A673 (cell line): Measurements from ENCODE around the gene TEK. TPM values are rescaled to one million over a fixed set of nuclear protein-coding genes. Genes with fewer than 3 reads are reported as not detected.

Experiments
- BruUV-seq: library from RNA; stranded (reverse); fragments of 400-500 nt; replicated peaks from 2 replicates; lab custom pipeline; 2021; lab: Mats Ljungman, UMichigan
- CTCF ChIA-PET: fragments of 300-600 bp; sonication (Branson Sonifier 250); formaldehyde crosslinking; loops from one replicate; lab custom pipeline; 2022; ENCODE audit warnings: antibody characterized with exemption; lab: Charles Lee
- POLR2A ChIA-PET: fragments of 300-600 bp; sonication (Branson Sonifier 250); formaldehyde crosslinking; loops from one replicate; lab custom pipeline; 2022; ENCODE audit warnings: antibody characterized with exemption; ENCODE audit not compliant: low non-redundant PET; lab: Charles Lee
- DNase-seq: peaks from one replicate; pipeline ENCODE4 v3.0.0-alpha.2; 2015; ENCODE audit warnings: low spot score
- H3K27ac ChIP-seq: fragments of 200-600 bp; sonication (generic); 2 replicates; pipeline ENCODE4 v1.5.1; 2016; ENCODE audit warnings: mixed run types, low read depth, mild to moderate bottlenecking, mixed read lengths, antibody characterized with exemption, low read length; ENCODE audit not compliant: poor library complexity, severe bottlenecking
- H3K27me3 ChIP-seq: fragments of 200-600 bp; sonication (generic); replicated peaks from 2 replicates; pipeline ENCODE4 v1.6.1; 2017; ENCODE audit warnings: mixed run types, low read depth, mild to moderate bottlenecking, mixed read lengths, antibody characterized with exemption, low read length; ENCODE audit not compliant: insufficient read depth, poor library complexity
- H3K36me3 ChIP-seq: fragments of 200-600 bp; sonication (generic); 2 replicates; pipeline ENCODE4 v1.6.1; 2016; ENCODE audit warnings: mixed run types, mild to moderate bottlenecking, mixed read lengths, antibody characterized with exemption, low read length; ENCODE audit not compliant: insufficient read depth, poor library complexity, severe bottlenecking
- H3K4me1 ChIP-seq: fragments of 200-600 bp; sonication (generic); 2 replicates; pipeline ENCODE4 v1.6.1; 2017; ENCODE audit warnings: mixed run types, mild to moderate bottlenecking, mixed read lengths, antibody characterized with exemption, low read length; ENCODE audit not compliant: insufficient read depth, poor library complexity, severe bottlenecking
- H3K4me3 ChIP-seq: fragments of 200-600 bp; sonication (generic); 2 replicates; pipeline ENCODE4 v1.5.1; 2016; ENCODE audit warnings: low read depth, mixed run types, mild to moderate bottlenecking, mixed read lengths, low read length; ENCODE audit not compliant: poor library complexity, severe bottlenecking
- H3K9me3 ChIP-seq: fragments of 200-600 bp; sonication (generic); 2 replicates; pipeline ENCODE4 v1.6.1; 2016; ENCODE audit warnings: mixed run types, low read depth, mild to moderate bottlenecking, mixed read lengths, antibody characterized with exemption, low read length; ENCODE audit not compliant: poor library complexity, severe bottlenecking
- EZH2 ChIP-seq: fragments of 200-600 bp; sonication (generic); IDR thresholded peaks from 2 replicates; pipeline ENCODE4 v1.6.1; 2017; ENCODE audit warnings: borderline replicate concordance, low read depth, mild to moderate bottlenecking, mixed read lengths, antibody characterized with exemption, low read length; ENCODE audit not compliant: poor library complexity, severe bottlenecking
- intact Hi-C: fragments of 100-400 bp; cut with micrococcal nuclease; formaldehyde crosslinking; loops from one replicate; pipeline ENCODE4 v1.10.0; 2022; ENCODE audit not compliant: unreplicated experiment
- total RNA-seq: library from RNA; stranded (reverse); gene quantifications from 2 replicates; pipeline ENCODE4 v1.2.3, GENCODE V29; 2021
- TF ChIP-seq, protein P1 (sequence below): fragments of 300-800, 200-600 bp; sonication (generic); conservative IDR thresholded peaks from 2 replicates; pipeline ENCODE4 v1.5.1; 2017; ENCODE audit warnings: low read depth, mild to moderate bottlenecking, antibody characterized with exemption, low read length, moderate library complexity, mixed read lengths

The TEK gene
- total RNA-seq, 1 experiment from 2014 or later = not detected

DNA sequence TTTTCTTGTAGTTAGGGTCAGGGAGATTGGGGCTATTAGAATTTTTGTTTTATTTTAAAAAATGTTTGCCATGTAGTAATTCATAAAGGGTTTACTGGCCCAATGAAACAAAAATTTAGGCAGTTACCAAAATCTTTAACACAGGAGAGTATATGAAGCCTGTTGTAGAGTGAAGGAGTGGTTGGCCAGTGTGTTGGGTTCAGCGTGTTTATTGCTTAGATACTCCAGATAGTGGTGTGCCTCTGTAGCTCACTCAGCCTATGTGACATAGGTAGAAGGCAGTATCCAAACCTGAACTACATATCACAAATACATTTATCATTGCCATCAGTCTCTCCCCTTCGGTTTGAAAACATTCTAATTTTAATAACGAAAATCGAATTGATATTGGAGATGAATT is 1.2 kb downstream of the TEK start:
- Histone ChIP-seq H3K27ac (no peak overlapping the region), H3K4me1 (no peaks in the 10 kb centered on the region), H3K27me3 (no peaks in the 10 kb centered on the region), H3K36me3 (no peaks in the 10 kb centered on the region), H3K9me3 (no peaks in the 10 kb centered on the region), H3K4me3 (no peak overlapping the region)
- intact Hi-C loops = no loop called here
- no peak for DNase-seq
- CTCF ChIA-PET = no interaction called here
- POLR2A ChIA-PET = no interaction called here
- TF ChIP-seq, protein P1, sequence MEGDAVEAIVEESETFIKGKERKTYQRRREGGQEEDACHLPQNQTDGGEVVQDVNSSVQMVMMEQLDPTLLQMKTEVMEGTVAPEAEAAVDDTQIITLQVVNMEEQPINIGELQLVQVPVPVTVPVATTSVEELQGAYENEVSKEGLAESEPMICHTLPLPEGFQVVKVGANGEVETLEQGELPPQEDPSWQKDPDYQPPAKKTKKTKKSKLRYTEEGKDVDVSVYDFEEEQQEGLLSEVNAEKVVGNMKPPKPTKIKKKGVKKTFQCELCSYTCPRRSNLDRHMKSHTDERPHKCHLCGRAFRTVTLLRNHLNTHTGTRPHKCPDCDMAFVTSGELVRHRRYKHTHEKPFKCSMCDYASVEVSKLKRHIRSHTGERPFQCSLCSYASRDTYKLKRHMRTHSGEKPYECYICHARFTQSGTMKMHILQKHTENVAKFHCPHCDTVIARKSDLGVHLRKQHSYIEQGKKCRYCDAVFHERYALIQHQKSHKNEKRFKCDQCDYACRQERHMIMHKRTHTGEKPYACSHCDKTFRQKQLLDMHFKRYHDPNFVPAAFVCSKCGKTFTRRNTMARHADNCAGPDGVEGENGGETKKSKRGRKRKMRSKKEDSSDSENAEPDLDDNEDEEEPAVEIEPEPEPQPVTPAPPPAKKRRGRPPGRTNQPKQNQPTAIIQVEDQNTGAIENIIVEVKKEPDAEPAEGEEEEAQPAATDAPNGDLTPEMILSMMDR = no peak
- no peak for TF ChIP-seq EZH2
- no TSS peak for BruUV-seq

DNA sequence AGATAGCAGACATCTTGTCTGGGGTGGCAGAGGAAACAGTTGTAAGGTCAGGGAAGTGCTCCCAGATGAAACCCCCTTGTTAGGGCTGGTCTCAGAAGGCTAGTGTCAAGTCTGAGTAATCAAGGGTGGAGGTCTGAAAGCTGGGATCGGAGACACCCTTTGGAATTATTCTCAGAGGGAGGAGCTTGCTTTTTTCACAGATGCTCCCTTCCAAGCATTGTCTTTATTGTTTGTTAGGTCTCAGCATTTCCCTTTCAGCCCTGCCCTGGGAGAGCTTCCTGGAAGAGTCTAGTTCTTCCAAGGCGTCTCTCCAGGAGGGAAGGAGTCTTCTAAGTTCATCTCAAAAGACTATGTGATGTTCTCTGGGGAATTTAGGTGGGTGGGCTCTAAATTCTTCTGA is 3.2 kb downstream of the TEK start:
- BruUV-seq = no TSS peak
- TF ChIP-seq EZH2 = no peak
- TF ChIP-seq, protein P1 = no peak
- Histone ChIP-seq H3K27ac (no peak overlapping the region), H3K9me3 (no peaks in the 10 kb centered on the region), H3K4me3 (no peak overlapping the region), H3K27me3 (no peaks in the 10 kb centered on the region), H3K4me1 (no peaks in the 10 kb centered on the region), H3K36me3 (no peaks in the 10 kb centered on the region)
- intact Hi-C loops = no loop called here
- no peak for DNase-seq
- ChIA-PET POLR2A (no interaction called here), CTCF (no interaction called here)

DNA sequence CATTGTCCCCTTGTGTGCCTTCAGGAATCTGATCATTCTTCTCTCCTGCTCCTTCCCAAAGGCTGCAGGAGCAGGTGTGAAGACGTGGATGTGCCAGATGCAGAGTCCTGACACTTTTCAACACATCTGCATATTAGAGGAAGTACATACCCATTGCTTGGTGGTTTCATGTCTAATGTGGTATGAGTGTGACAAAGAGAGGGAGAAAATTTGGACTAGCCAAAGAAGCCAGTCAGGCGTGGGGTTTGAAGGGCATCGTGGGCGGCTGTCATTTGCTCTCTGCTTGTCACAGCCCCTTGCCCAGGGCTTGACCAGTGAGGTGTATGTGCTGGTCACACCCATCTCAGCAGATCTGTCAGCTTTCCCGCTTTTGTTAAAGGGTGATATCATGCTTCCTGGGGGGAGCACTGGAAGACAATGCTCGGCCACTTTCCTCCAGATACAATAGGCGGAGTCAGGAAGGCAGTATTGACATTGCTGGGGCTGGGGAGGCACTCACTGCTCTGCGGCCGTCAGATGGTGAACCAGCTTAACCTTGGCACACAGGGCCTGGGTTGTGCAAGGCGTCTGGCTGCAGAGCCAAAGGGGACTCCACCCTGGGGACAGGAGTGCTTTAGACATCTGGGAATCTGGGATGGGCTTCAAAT is 8.6 kb downstream of the TEK start:
- Histone ChIP-seq H3K4me1 (no peaks in the 10 kb centered on the region), H3K4me3 (no peak overlapping the region), H3K36me3 (no peaks in the 10 kb centered on the region), H3K27ac (no peak overlapping the region), H3K27me3 (no peaks in the 10 kb centered on the region), H3K9me3 (no peaks in the 10 kb centered on the region)
- intact Hi-C loops = no loop called here
- no TSS peak for BruUV-seq
- no peak for DNase-seq
- ChIA-PET POLR2A (no interaction called here), CTCF (no interaction called here)
- TF ChIP-seq EZH2 = no peak
- TF ChIP-seq, protein P1 = no peak
